Measurements from ENCODE around the gene ELP4. TPM values are rescaled to one million over a fixed set of nuclear protein-coding genes. Genes with fewer than 3 reads are reported as not detected.

The ELP4 gene, protein sequence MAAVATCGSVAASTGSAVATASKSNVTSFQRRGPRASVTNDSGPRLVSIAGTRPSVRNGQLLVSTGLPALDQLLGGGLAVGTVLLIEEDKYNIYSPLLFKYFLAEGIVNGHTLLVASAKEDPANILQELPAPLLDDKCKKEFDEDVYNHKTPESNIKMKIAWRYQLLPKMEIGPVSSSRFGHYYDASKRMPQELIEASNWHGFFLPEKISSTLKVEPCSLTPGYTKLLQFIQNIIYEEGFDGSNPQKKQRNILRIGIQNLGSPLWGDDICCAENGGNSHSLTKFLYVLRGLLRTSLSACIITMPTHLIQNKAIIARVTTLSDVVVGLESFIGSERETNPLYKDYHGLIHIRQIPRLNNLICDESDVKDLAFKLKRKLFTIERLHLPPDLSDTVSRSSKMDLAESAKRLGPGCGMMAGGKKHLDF
- 16.6 TPM for total RNA-seq
- long read RNA-seq, full-length matches to known transcripts: 5 of 9 reads
- long read RNA-seq, partial matches to known transcripts: 3 of 9 reads
- long read RNA-seq, other reads (novel, unspliced or antisense): 1 of 9 reads

DNA sequence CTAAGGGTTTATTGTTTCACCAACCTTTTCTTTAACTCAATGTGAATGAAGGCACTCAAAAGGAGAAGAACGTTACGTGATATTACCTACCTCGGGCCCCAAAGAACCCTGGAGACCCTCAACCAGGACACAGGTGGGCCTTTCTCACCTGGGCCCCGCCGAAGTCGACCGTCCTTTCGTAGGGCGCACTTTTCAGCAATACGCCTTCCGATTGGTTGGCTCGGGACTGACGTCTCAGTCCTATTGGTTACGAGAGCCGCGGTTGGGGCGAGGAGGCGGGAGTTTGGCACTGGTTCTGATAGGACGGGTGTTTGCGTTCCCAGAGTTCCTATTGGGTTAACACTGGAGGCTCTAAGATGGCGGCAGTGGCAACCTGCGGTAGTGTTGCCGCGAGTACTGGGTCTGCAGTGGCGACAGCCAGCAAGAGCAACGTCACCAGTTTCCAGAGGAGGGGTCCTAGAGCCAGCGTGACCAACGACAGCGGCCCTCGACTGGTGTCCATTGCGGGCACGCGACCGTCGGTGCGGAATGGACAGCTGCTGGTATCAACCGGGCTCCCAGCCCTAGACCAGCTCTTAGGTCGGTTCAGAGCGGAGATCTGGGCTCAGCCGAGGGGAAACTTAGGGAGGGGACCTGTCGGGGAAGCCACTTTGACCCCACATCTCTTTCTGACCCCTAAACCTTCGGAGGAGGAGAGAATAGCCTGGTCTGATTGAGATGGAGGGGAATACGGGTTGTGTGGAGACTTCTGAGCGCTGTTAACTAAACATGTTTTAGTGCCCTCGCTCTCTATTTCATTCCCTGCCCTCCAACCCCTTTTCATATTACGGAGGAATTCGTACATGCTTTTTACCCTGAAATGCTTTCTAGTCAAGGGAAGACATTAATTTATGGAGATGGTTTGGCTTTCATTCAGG, at the start of gene ELP4, which contains the start of gene IMMP1L:
Gene ELP4 (plus strand): TSS at position 339 of the 917 bp plus-strand sequence. CDS start 18 bp downstream, at position 357.
Gene IMMP1L (minus strand): TSS at position 194 of the 917 bp plus-strand sequence. CDS start 46,346 bp downstream, outside the sequence.
- H3K27ac ChIP-seq: peak within 1 kb of the TSS; percentile 89

DNA sequence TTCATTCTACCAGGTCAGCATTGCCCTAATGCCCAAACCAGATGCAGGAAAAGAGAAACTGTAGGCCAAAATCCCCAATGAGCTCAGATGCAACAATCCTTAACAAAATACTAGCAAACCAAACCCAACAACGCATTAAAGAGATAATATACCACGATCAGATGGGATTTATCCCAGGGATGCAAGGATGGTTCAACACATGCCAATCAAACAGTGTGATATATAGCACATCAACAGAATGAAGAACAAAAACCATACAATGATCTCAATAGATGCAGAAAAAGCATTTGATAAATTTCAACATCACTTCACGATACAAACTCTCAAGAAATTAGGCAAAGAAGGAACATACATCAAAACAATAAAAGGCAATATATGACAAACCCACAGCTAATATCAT, 45.1 kb upstream of the ELP4 start:
- Histone ChIP-seq H3K4me3 (no peak overlapping the region), H3K4me1 (no peaks in the 10 kb centered on the region), H3K9me3 (no peaks in the 10 kb centered on the region), H3K27ac (no peak overlapping the region), H3K36me3 (no peaks in the 10 kb centered on the region), H3K27me3 (no peaks in the 10 kb centered on the region)
- DNase-seq: no peak
- intact Hi-C loops (cut with DNase I): no loop called here
- ATAC-seq: no peak
- TF ChIP-seq, protein P1, sequence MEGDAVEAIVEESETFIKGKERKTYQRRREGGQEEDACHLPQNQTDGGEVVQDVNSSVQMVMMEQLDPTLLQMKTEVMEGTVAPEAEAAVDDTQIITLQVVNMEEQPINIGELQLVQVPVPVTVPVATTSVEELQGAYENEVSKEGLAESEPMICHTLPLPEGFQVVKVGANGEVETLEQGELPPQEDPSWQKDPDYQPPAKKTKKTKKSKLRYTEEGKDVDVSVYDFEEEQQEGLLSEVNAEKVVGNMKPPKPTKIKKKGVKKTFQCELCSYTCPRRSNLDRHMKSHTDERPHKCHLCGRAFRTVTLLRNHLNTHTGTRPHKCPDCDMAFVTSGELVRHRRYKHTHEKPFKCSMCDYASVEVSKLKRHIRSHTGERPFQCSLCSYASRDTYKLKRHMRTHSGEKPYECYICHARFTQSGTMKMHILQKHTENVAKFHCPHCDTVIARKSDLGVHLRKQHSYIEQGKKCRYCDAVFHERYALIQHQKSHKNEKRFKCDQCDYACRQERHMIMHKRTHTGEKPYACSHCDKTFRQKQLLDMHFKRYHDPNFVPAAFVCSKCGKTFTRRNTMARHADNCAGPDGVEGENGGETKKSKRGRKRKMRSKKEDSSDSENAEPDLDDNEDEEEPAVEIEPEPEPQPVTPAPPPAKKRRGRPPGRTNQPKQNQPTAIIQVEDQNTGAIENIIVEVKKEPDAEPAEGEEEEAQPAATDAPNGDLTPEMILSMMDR (IDR thresholded peaks at IDR 0.05): no peak

More for the DNA sequence above, at the start of gene ELP4, which contains the start of gene IMMP1L:
- TF ChIP-seq, protein P1 (IDR thresholded peaks at IDR 0.05): no peak
- DNase-seq: peak; percentile 96
- ATAC-seq: peak; percentile 100
- peak within 1 kb of the TSS; percentile 83 for H3K4me3 ChIP-seq
- H3K27me3 ChIP-seq: no peaks in the 10 kb centered on the region
- no peaks in the 10 kb centered on the region for H3K9me3 ChIP-seq
- H3K4me1 ChIP-seq: peaks cover 17% of the 10 kb centered on the region
- H3K36me3 ChIP-seq: no peaks in the 10 kb centered on the region
- intact Hi-C loops (cut with DNase I): no loop called here

- H3K9me3 ChIP-seq: no peaks in the 10 kb centered on the region
- DNase-seq: no peak
- intact Hi-C loops (cut with DNase I): no loop called here
- no peaks in the 10 kb centered on the region for H3K36me3 ChIP-seq
- no peak overlapping the region for H3K27ac ChIP-seq
- TF ChIP-seq, protein P1 (IDR thresholded peaks at IDR 0.05): no peak
- no peaks in the 10 kb centered on the region for H3K27me3 ChIP-seq
- no peak overlapping the region for H3K4me3 ChIP-seq
- no peak for ATAC-seq
- H3K4me1 ChIP-seq: no peaks in the 10 kb centered on the region
These were observed 35.5 kb upstream of the ELP4 start for GRCh38 chr11:31474083-31474482.

- H3K36me3 ChIP-seq: no peaks in the 10 kb centered on the region
- no peak overlapping the region for H3K4me3 ChIP-seq
- TF ChIP-seq, protein P1 (IDR thresholded peaks at IDR 0.05): no peak
- DNase-seq (no peak), ATAC-seq (no peak)
- H3K27ac ChIP-seq: no peak overlapping the region
- no peaks in the 10 kb centered on the region for H3K4me1 ChIP-seq
- intact Hi-C loops (cut with DNase I): no loop called here
- no peaks in the 10 kb centered on the region for H3K27me3 ChIP-seq
- H3K9me3 ChIP-seq: no peaks in the 10 kb centered on the region
These were observed 31.9 kb upstream of the ELP4 start for GRCh38 chr11:31477528-31478222.

- DNase-seq: no peak
- intact Hi-C loops (cut with DNase I): no loop called here
- Histone ChIP-seq H3K4me1 (no peaks in the 10 kb centered on the region), H3K4me3 (no peak overlapping the region), H3K27me3 (no peaks in the 10 kb centered on the region), H3K36me3 (no peaks in the 10 kb centered on the region), H3K9me3 (no peaks in the 10 kb centered on the region), H3K27ac (no peak overlapping the region)
- TF ChIP-seq, protein P1 (IDR thresholded peaks at IDR 0.05): no peak
- no peak for ATAC-seq
These were observed 31.4 kb upstream of the ELP4 start for GRCh38 chr11:31478223-31478590.
